SK-N-SH treated with all-trans-retinoic acid at 6 μM for 48 hours (cell line): ENCODE data around the gene AHR.

Source experiments
- ESRRG ChIP-seq: fragments of 250-450 bp; sonication (Bioruptor Pico); IDR thresholded peaks from 2 replicates; pipeline ENCODE4 v1.6.1; 2021; ENCODE audit warnings: mild to moderate bottlenecking
- TOX ChIP-seq: fragments of 250-450 bp; sonication (Bioruptor Pico); IDR thresholded peaks from 2 replicates; pipeline ENCODE4 v1.8.0; 2021; ENCODE audit warnings: mild to moderate bottlenecking, moderate library complexity, borderline replicate concordance
- ZFP30 ChIP-seq: fragments of 450-650 bp; formaldehyde crosslinking; IDR thresholded peaks from 2 replicates; pipeline ENCODE4 v1.5.0; 2022; ENCODE audit warnings: mild to moderate bottlenecking, moderate library complexity
- ZNF565 ChIP-seq: fragments of 450-650 bp; formaldehyde crosslinking; conservative IDR thresholded peaks from 2 replicates; pipeline ENCODE4 v1.5.0; 2020; ENCODE audit warnings: low read depth, mild to moderate bottlenecking, moderate library complexity
- ZNF70 ChIP-seq: fragments of 450-650 bp; formaldehyde crosslinking; IDR thresholded peaks from 2 replicates; pipeline ENCODE4 v1.5.0; 2020; ENCODE audit warnings: mild to moderate bottlenecking, moderate library complexity
- TF ChIP-seq, protein P1 (sequence below): fragments of 250-450 bp; sonication (Bioruptor Pico); IDR thresholded peaks from 2 replicates; pipeline ENCODE4 v1.5.1; 2021; ENCODE audit warnings: mild to moderate bottlenecking, moderate library complexity
- TF ChIP-seq, protein P2 (sequence below): fragments of 250-450 bp; sonication (Bioruptor Pico); IDR thresholded peaks from 2 replicates; pipeline ENCODE4 v1.5.1; 2020; ENCODE audit warnings: low read depth, mild to moderate bottlenecking, moderate library complexity
- TF ChIP-seq, protein P3 (sequence below): fragments of 250-450 bp; sonication (Bioruptor Pico); IDR thresholded peaks from 2 replicates; pipeline ENCODE4 v1.8.0; 2021; ENCODE audit warnings: low read depth, mild to moderate bottlenecking, moderate library complexity, borderline replicate concordance

DNA sequence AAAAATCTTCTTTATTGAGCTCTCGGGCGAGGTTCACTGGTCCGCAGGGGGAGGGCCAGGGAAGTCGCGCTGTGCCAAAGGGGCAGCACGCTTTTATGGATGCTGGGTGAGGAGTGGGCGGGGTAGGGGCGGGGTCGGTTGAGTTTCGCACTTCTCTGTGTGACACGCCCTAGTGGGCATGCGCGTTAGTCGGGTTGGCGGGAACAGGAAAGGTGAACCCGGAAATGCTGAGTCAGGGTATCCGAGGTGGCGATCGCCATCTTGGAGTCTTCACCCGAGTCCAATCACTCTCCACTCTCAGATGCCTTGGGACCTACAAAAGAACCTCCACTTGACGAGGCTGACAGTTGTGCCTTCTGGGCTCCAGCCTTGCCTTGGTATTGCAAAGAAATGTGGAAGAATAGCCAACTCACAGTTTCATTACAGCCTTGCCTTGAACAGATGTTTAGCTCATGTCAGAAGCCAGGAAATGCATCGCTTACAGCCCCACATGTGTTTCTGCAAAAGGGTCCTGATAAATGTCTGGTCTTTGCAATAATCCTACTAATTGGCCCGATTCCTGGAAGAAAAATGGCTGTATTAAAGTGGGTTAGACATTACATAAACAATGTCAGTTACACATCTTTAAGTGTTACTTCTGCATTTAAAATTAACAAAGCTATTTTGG, 64.1 kb downstream of the AHR start:
- TF ChIP-seq, protein P1, sequence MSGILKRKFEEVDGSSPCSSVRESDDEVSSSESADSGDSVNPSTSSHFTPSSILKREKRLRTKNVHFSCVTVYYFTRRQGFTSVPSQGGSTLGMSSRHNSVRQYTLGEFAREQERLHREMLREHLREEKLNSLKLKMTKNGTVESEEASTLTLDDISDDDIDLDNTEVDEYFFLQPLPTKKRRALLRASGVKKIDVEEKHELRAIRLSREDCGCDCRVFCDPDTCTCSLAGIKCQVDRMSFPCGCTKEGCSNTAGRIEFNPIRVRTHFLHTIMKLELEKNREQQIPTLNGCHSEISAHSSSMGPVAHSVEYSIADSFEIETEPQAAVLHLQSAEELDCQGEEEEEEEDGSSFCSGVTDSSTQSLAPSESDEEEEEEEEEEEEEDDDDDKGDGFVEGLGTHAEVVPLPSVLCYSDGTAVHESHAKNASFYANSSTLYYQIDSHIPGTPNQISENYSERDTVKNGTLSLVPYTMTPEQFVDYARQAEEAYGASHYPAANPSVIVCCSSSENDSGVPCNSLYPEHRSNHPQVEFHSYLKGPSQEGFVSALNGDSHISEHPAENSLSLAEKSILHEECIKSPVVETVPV (CRISPR knock-in tag) = no peak
- TF ChIP-seq, protein P2, sequence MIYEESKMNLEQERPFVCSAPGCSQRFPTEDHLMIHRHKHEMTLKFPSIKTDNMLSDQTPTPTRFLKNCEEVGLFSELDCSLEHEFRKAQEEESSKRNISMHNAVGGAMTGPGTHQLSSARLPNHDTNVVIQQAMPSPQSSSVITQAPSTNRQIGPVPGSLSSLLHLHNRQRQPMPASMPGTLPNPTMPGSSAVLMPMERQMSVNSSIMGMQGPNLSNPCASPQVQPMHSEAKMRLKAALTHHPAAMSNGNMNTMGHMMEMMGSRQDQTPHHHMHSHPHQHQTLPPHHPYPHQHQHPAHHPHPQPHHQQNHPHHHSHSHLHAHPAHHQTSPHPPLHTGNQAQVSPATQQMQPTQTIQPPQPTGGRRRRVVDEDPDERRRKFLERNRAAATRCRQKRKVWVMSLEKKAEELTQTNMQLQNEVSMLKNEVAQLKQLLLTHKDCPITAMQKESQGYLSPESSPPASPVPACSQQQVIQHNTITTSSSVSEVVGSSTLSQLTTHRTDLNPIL (CRISPR knock-in tag) = no peak
- TF ChIP-seq ZNF70 (CRISPR knock-in tag) (no peak), ZNF565 (no peak), TOX (CRISPR knock-in tag) (no peak), ESRRG (CRISPR knock-in tag) (no peak), ZFP30 (CRISPR knock-in tag) (no peak)
- TF ChIP-seq, protein P3, sequence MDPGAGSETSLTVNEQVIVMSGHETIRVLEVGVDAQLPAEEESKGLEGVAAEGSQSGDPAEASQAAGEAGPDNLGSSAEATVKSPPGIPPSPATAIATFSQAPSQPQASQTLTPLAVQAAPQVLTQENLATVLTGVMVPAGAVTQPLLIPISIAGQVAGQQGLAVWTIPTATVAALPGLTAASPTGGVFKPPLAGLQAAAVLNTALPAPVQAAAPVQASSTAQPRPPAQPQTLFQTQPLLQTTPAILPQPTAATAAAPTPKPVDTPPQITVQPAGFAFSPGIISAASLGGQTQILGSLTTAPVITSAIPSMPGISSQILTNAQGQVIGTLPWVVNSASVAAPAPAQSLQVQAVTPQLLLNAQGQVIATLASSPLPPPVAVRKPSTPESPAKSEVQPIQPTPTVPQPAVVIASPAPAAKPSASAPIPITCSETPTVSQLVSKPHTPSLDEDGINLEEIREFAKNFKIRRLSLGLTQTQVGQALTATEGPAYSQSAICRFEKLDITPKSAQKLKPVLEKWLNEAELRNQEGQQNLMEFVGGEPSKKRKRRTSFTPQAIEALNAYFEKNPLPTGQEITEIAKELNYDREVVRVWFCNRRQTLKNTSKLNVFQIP = no peak
